ENCODE measurements around the gene HMG20A. TPM values are rescaled to one million over a fixed set of nuclear protein-coding genes. Genes with fewer than 3 reads are reported as not detected.

Gene HMG20A
- total and polyA plus RNA-seq, 2 experiments from 2014 or later, result 17.8 to 57.8 TPM

- no peak for DNase-seq (ENCODE audit: low spot score)
- TF ChIP-seq EZH2phosphoT487 (IDR thresholded peaks at IDR 0.05; ENCODE audit: unreplicated experiment), result no peak
- TF ChIP-seq REST (IDR thresholded peaks at IDR 0.05; ENCODE audit: unreplicated experiment), result no peak
- TF ChIP-seq STAT1 (IDR thresholded peaks at IDR 0.05; ENCODE audit: unreplicated experiment), result no peak
- no peak overlapping the region for H3K4me2 ChIP-seq
- H3K4me3 ChIP-seq, result no peak overlapping the region
- H3K4me1 ChIP-seq (ENCODE audit: insufficient read depth), result no peaks in the 10 kb centered on the region
- Mint-ChIP-seq H3K9me3 (no peaks in the 10 kb centered on the region), H3K27me3 (ENCODE audit: insufficient read depth, low read depth, poor library complexity) (peaks cover 2% of the 10 kb centered on the region), H3K4me3 (no peak overlapping the region), H3K36me3 (ENCODE audit: low read depth) (no peaks in the 10 kb centered on the region), H3K4me1 (peaks cover 14% of the 10 kb centered on the region; the same call in 2 of the 3 replicates), H3K27ac (no peak overlapping the region)
- H4K20me1 ChIP-seq (replicated peaks; ENCODE audit: insufficient read depth), result no peaks in the 10 kb centered on the region; the same call in none of the 2 replicates
- no peak overlapping the region for H3K27ac ChIP-seq (ENCODE audit: low read depth)
- no peak for ATAC-seq
- H3K9me2 ChIP-seq (ENCODE audit: insufficient read depth), result no peaks in the 10 kb centered on the region
- H2AFZ ChIP-seq, result no peak overlapping the region
- H3K79me2 ChIP-seq (replicated peaks; ENCODE audit: insufficient read depth), result peaks cover 47% of the 10 kb centered on the region
- no peaks in the 10 kb centered on the region for H3K27me3 ChIP-seq (ENCODE audit: insufficient read depth)
- H3K36me3 ChIP-seq (ENCODE audit: insufficient read depth), result no peaks in the 10 kb centered on the region
- H3F3A ChIP-seq (replicated peaks; ENCODE audit: low read depth), result no peaks in the 10 kb centered on the region
Observed at GRCh38 chr15:77380033-77380432, 40.7 kb upstream of the HMG20A start.

DNA sequence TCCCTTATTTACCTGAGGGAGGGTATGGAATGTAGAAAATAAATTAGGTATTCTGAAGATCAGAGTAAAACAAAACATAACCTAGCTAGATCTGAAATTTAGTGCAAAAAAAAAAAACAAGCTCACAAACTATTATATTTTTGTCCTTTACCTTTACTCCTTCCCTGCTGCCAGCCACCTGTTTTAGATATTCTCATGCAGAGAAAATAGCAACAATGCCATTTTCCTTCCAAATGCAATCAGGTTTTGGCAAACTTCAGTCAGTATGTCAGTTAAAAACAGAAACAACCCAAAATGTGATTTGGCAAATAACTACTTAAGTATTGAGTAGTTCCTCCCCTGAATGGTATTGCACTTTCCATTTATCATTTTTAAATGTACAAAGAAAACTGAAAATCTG lies 36.6 kb upstream of the HMG20A start:
- no peak overlapping the region for H2AFZ ChIP-seq
- H3K36me3 Mint-ChIP-seq (ENCODE audit: low read depth), result no peaks in the 10 kb centered on the region
- H3K36me3 ChIP-seq (ENCODE audit: insufficient read depth), result no peaks in the 10 kb centered on the region
- peaks cover 2% of the 10 kb centered on the region for H3K27me3 Mint-ChIP-seq (ENCODE audit: insufficient read depth, low read depth, poor library complexity)
- no peaks in the 10 kb centered on the region for H3K27me3 ChIP-seq (ENCODE audit: insufficient read depth)
- no peaks in the 10 kb centered on the region for H3K9me2 ChIP-seq (ENCODE audit: insufficient read depth)
- no peaks in the 10 kb centered on the region for H3K9me3 Mint-ChIP-seq
- no peaks in the 10 kb centered on the region; the same call in 1 of the 2 replicates for H4K20me1 ChIP-seq (replicated peaks; ENCODE audit: insufficient read depth)
- DNase-seq (ENCODE audit: low spot score), result no peak
- H3K4me1 ChIP-seq (ENCODE audit: insufficient read depth), result peaks cover 7% of the 10 kb centered on the region; the same call in 1 of the 2 replicates
- H3K79me2 ChIP-seq (replicated peaks; ENCODE audit: insufficient read depth), result peaks cover 50% of the 10 kb centered on the region
- ATAC-seq, result no peak
- no peak overlapping the region for H3K4me3 ChIP-seq
- no peak overlapping the region for H3K27ac ChIP-seq (ENCODE audit: low read depth)
- no peaks in the 10 kb centered on the region for H3F3A ChIP-seq (replicated peaks; ENCODE audit: low read depth)
- no peak overlapping the region for H3K4me3 Mint-ChIP-seq
- H3K4me1 Mint-ChIP-seq, result peaks cover 27% of the 10 kb centered on the region; the same call in 2 of the 3 replicates
- no peak overlapping the region for H3K4me2 ChIP-seq
- no peak overlapping the region for H3K27ac Mint-ChIP-seq
- no peak for TF ChIP-seq POLR2AphosphoS5 (IDR thresholded peaks at IDR 0.05; ENCODE audit: low read depth)
- TF ChIP-seq JUNB (IDR thresholded peaks at IDR 0.05; ENCODE audit: unreplicated experiment), result no peak
- no peak for TF ChIP-seq ZNF331 (CRISPR knock-in tag; IDR thresholded peaks at IDR 0.05; ENCODE audit: low read depth)
- TF ChIP-seq EZH2phosphoT487 (IDR thresholded peaks at IDR 0.05; ENCODE audit: unreplicated experiment), result no peak
- TF ChIP-seq ZNF462 (CRISPR knock-in tag; IDR thresholded peaks at IDR 0.05), result no peak
- no peak for TF ChIP-seq EZH2 (IDR thresholded peaks at IDR 0.05; ENCODE audit: low read depth, unreplicated experiment)
- no peak for TF ChIP-seq ZNF114 (CRISPR knock-in tag; IDR thresholded peaks at IDR 0.05)
- TF ChIP-seq CREB1 (CRISPR knock-in tag; IDR thresholded peaks at IDR 0.05; ENCODE audit: low read depth), result no peak
- no peak for TF ChIP-seq CTCF (conservative IDR thresholded peaks at IDR 0.05; ENCODE audit: low read depth in 2 of 2)

Data from GM23338 (cell line).